KBM-7 (cell line): ENCODE data around the gene OR2G2.

Source experiments
- DNase-seq: peaks from one replicate; pipeline ENCODE4 v3.0.0-alpha.2; 2015
- in situ Hi-C: fragments of 300-500 bp; cut with MboI; formaldehyde crosslinking; loops from 2 replicates; pipeline ENCODE4 v1.14.3; 2020; ENCODE audit warnings: low sequenced_read_pairs, low pct_unique_long_range_greater_than_20kb, mixed read lengths

The OR2G2 gene

GRCh38 chr1:247638011-247638410 lies 49.9 kb downstream of the OR2G2 start:
- in situ Hi-C loops: no loop called here
- DNase-seq: no peak

GRCh38 chr1:247638781-247639180 lies 50.6 kb downstream of the OR2G2 start:
- in situ Hi-C loops: no loop called here

More at GRCh38 chr1:247638781-247639180, 50.6 kb downstream of the OR2G2 start:
- no peak for DNase-seq
